Esophagus squamous epithelium (tissue), 5 donors: ENCODE results near the gene LTF. TPM values are rescaled to one million over a fixed set of nuclear protein-coding genes. Genes with fewer than 3 reads are reported as not detected.
"Not testable (repeated sequence)": the region's sequence is repeated elsewhere in the genome, so short reads cannot be mapped to it uniquely, and the experiment has no call there.

Experiments used
- DNase-seq: peaks from one replicate; lab custom pipeline; 2025; lab: John Stamatoyannopoulos, UW
- H3K27ac ChIP-seq, 4 donors: fragments of 200-600 bp; sonication (generic); one replicate each; pipeline ENCODE4 v1.5.1; 2016 to 2019; ENCODE audit warnings: mild to moderate bottlenecking in 1 of 4
- H3K27me3 ChIP-seq, 4 donors: fragments of 200-600 bp; sonication (generic); 1 replicate in 3 of 4; 2 replicates in 1 of 4; pipeline versions ENCODE4 v1.5.1 to v1.6.0; 2017 to 2021; ENCODE audit warnings: antibody characterized with exemption in 1 of 4
- H3K36me3 ChIP-seq, 3 donors: fragments of 200-600 bp; sonication (generic); one replicate each; pipeline ENCODE4 v1.5.1; 2016 to 2019
- H3K4me1 ChIP-seq, 3 donors: fragments of 200-600 bp; sonication (generic); one replicate each; pipeline ENCODE4 v1.5.1; 2017 to 2019
- H3K4me3 ChIP-seq, 4 donors: fragments of 200-600 bp; sonication (generic); 1 replicate in 3 of 4; 2 replicates in 1 of 4; pipeline ENCODE4 v1.5.1; 2016 to 2019; ENCODE audit warnings: mild to moderate bottlenecking in 2 of 4, moderate library complexity in 1 of 4
- H3K9me3 ChIP-seq, 3 donors: fragments of 200-600 bp; sonication (generic); one replicate each; pipeline ENCODE4 v1.5.1; 2016 to 2019
- CTCF ChIP-seq, 6 experiments: fragments of 450-650 bp in 4 of 6; fragments of 200-600 bp in 2 of 6; sonication (generic) in 2 of 6; IDR thresholded peaks; one replicate each; pipeline ENCODE4 v1.5.1; 2016 to 2019; ENCODE audit warnings: antibody characterized with exemption in 6 of 6, mild to moderate bottlenecking in 4 of 6, moderate library complexity in 4 of 6
- POLR2A ChIP-seq, 4 donors: fragments of 450-650 bp; IDR thresholded peaks; one replicate each; pipeline ENCODE4 v1.6.1; 2017; ENCODE audit warnings: antibody characterized with exemption in 4 of 4, mild to moderate bottlenecking in 4 of 4, moderate library complexity in 3 of 4
- WGBS, 2 donors: methylation state at CpG; one replicate each; pipeline ENCODE4 v1.1.5; 2018; 5-methylcytosine and 5-hydroxymethylcytosine counted together
- intact Hi-C: fragments of 100-400 bp; cut with DNase I; formaldehyde crosslinking; loops from one replicate; pipeline ENCODE4 v1.15.0; 2022
- total RNA-seq, 4 donors: library from RNA; depleted of rRNA; stranded (reverse); fragments of >200 nt; gene quantifications; one replicate each; pipeline ENCODE4 v1.1.0, GENCODE V29; 2016
- donor health status: DM: yes; HTN: yes; CAD: no.

Gene LTF
- total RNA-seq, 4 donors from 2014 or later = 0.57 to 204 (median 2.6) TPM

GRCh38 chr3:46389306-46389705 lies 75.4 kb downstream of the LTF start:
- H3K4me3 ChIP-seq = no peak overlapping the region
- intact Hi-C loops = no loop called here
- DNase-seq = no peak
- H3K4me1 ChIP-seq = peaks cover 0 to 12% (median 5%) of the 10 kb centered on the region in 3 donors
- no peaks in the 10 kb centered on the region for H3K27me3 ChIP-seq
- H3K27ac ChIP-seq = no peak overlapping the region
- no peaks in the 10 kb centered on the region for H3K36me3 ChIP-seq
- 81 to 93% methylated on average over 6 of the region's 6 CpGs for WGBS, 2 donors
- TF ChIP-seq CTCF (IDR thresholded peaks at IDR 0.05) (no peak), POLR2A (IDR thresholded peaks at IDR 0.05) (no peak)
- no peaks in the 10 kb centered on the region for H3K9me3 ChIP-seq

DNA sequence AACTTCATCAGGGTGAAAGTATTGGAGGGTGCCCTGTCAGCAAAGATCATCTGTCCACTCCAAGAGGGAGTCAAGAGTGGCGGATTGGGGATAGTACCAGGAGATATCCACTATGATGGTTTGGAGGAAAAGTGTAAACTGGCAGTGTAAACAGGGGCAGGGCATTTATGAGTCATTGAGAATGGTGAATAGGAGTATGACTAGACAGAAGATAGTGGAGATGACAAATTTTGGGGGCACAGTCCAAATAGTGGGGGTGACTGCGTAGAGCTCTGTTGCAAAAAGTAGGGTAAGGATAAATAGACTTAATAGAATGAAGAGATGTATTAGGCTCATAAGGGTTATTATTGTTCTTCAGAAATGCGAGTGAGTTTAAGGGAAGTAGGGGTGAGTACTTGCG lies 75.9 kb downstream of the LTF start:
- WGBS, 2 donors = 83 to 94% methylated on average over 4 of the region's 4 CpGs

DNA sequence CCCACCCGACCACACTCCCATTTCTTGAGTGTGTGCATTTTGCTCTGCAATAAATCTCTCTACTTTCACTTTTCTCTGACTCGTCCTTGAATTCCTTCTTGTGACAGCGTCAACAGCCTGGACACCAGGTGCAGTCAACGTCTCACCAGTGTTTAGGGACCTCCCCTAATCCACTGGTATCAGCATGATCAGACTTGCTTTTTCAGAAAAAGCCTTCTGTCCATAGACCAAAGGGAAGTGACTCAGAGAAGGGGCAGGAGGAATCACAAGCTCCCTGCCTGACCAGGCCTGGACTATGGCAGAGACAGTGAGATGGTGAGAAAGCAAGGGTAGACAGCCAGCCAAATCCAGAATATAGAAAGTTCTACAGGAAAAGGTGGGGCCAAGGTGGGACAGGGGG lies 78.5 kb downstream of the LTF start:
- no peaks in the 10 kb centered on the region for H3K9me3 ChIP-seq
- no peak overlapping the region for H3K4me3 ChIP-seq
- H3K27ac ChIP-seq = peak overlapping the region in 1 of 4 donors; percentile 12
- no peaks in the 10 kb centered on the region for H3K36me3 ChIP-seq
- 20 to 35% methylated on average over 2 to 4 of the region's 4 CpGs for WGBS, 2 donors
- H3K27me3 ChIP-seq = no peaks in the 10 kb centered on the region
- TF ChIP-seq CTCF (IDR thresholded peaks at IDR 0.05) = no peak
- TF ChIP-seq POLR2A (IDR thresholded peaks at IDR 0.05) = no peak
- intact Hi-C loops = no loop called here
- no peak for DNase-seq
- peaks cover 0 to 33% (median 10%) of the 10 kb centered on the region in 3 donors for H3K4me1 ChIP-seq

More for the DNA sequence above, 75.9 kb downstream of the LTF start:
- DNase-seq, H3K27me3 ChIP-seq, H3K27ac ChIP-seq, H3K4me3 ChIP-seq, H3K9me3 ChIP-seq, H3K36me3 ChIP-seq, intact Hi-C loops: not testable (repeated sequence)
- H3K4me1 ChIP-seq = peaks cover 0 to 12% (median 5%) of the 10 kb centered on the region in 3 donors

Other genes starting within 250 kb of the LTF start
- not detected for gene CCR3, start 222.4 kb downstream of the LTF start, total RNA-seq
- 1 to 10 TPM in 3 of 4 donors, under 1 TPM in 1; 0.40 to 6.0 (median 1.9) TPM for gene CCR2, start 110.8 kb downstream of the LTF start, total RNA-seq
- 1 to 10 TPM in 2 of 4 donors, under 1 TPM in 2; 0.61 to 2.5 (median 0.93) TPM for gene CCR5, start 94.0 kb downstream of the LTF start, total RNA-seq
- 1 to 10 TPM in 2 of 4 donors, under 1 TPM in 1, not detected in 1; 0.48 to 1.5 (median 1.1) TPM for gene CCRL2, start 57.6 kb downstream of the LTF start, total RNA-seq
- not detected for gene RTP3, start 33.1 kb upstream of the LTF start, total RNA-seq
- 1 to 10 TPM in 2 of 4 donors, under 1 TPM in 1, not detected in 1; 0.26 to 2.7 (median 1.1) TPM for gene LRRC2, start 101.4 kb upstream of the LTF start, total RNA-seq
- gene FAM240A, start 147.6 kb upstream of the LTF start, total RNA-seq = under 1 TPM in 1 of 4 donors, not detected in 3; 0.50 TPM
- 100 to 1,000 TPM in 3 of 4 donors, 10 to 100 TPM in 1; 42.4 to 121 (median 114) TPM for gene ALS2CL, start 228.8 kb upstream of the LTF start, total RNA-seq
- 1 to 10 TPM in 1 of 4 donors, under 1 TPM in 3; 0.18 to 1.1 (median 0.61) TPM for gene TMIE, start 236.5 kb upstream of the LTF start, total RNA-seq